Nephron progenitor cell (in vitro differentiated cells): ENCODE data around the gene EIF3K.

ENCODE experiments used
- DNase-seq: peaks from one replicate; pipeline ENCODE4 v3.0.0; 2021
- H3K27ac Mint-ChIP-seq: 2 replicates; pipeline ENCODE4 v1.8.0; 2021; ENCODE audit warnings: mild to moderate bottlenecking, moderate library complexity, mixed read lengths
- H3K27me3 Mint-ChIP-seq: 2 replicates; pipeline ENCODE4 v1.8.0; 2021; ENCODE audit warnings: mild to moderate bottlenecking, low read depth, mixed read lengths; ENCODE audit not compliant: poor library complexity
- H3K36me3 Mint-ChIP-seq: 2 replicates; pipeline ENCODE4 v1.8.0; 2021; ENCODE audit warnings: low read depth, mixed read lengths
- H3K4me1 Mint-ChIP-seq: 2 replicates; pipeline ENCODE4 v1.8.0; 2021; ENCODE audit warnings: mixed read lengths
- H3K4me3 Mint-ChIP-seq: 2 replicates; pipeline ENCODE4 v1.8.0; 2021; ENCODE audit warnings: mild to moderate bottlenecking, moderate library complexity, mixed read lengths
- H3K9me3 Mint-ChIP-seq: 2 replicates; pipeline ENCODE4 v1.8.0; 2021; ENCODE audit warnings: mild to moderate bottlenecking, moderate library complexity, mixed read lengths
- TF ChIP-seq, protein P1 (sequence below): fragments of 200-600 bp; sonication (generic); IDR thresholded peaks from 2 replicates; pipeline ENCODE4 v1.5.0; 2021; ENCODE audit warnings: antibody characterized with exemption

Gene EIF3K

DNA sequence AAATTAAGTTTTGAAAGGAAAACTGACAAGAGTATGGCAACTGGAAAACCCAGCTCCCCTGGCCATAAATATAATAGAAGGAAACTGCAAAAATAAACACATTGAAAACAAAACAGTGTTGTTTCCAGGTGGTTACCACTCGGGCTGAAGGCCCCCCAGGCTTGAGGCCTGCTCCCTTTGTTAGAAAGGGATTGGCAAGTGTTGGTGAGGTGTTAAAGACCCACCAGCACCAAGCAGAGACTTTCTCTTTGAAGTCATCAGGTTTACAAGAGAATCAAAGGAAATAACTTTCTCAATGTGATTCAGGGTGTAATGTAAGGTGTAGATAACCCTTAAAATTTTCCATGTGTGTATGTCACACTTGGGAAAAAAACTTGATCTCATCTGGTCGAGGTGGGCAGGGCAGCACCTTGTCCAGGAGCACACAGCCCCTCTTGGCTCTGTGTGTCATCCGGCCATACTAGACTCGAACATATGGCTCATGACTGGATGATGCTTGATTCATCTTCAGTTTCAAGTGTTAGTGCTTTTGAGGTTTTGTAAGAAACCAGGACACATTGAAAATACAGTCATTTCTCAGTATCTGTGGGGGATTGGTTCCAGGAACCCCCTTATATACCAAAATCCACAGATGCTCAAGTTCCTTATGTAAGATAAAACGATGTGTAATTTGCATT, 36.3 kb downstream of the EIF3K start:
- Mint-ChIP-seq H3K27ac (peak overlapping the region; percentile 88), H3K4me1 (peaks cover 99% of the 10 kb centered on the region), H3K9me3 (no peaks in the 10 kb centered on the region), H3K27me3 (no peaks in the 10 kb centered on the region), H3K36me3 (peaks cover 14% of the 10 kb centered on the region), H3K4me3 (peak overlapping the region; percentile 62)
- DNase-seq: no peak
- TF ChIP-seq, protein P1, sequence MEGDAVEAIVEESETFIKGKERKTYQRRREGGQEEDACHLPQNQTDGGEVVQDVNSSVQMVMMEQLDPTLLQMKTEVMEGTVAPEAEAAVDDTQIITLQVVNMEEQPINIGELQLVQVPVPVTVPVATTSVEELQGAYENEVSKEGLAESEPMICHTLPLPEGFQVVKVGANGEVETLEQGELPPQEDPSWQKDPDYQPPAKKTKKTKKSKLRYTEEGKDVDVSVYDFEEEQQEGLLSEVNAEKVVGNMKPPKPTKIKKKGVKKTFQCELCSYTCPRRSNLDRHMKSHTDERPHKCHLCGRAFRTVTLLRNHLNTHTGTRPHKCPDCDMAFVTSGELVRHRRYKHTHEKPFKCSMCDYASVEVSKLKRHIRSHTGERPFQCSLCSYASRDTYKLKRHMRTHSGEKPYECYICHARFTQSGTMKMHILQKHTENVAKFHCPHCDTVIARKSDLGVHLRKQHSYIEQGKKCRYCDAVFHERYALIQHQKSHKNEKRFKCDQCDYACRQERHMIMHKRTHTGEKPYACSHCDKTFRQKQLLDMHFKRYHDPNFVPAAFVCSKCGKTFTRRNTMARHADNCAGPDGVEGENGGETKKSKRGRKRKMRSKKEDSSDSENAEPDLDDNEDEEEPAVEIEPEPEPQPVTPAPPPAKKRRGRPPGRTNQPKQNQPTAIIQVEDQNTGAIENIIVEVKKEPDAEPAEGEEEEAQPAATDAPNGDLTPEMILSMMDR: no peak

DNA sequence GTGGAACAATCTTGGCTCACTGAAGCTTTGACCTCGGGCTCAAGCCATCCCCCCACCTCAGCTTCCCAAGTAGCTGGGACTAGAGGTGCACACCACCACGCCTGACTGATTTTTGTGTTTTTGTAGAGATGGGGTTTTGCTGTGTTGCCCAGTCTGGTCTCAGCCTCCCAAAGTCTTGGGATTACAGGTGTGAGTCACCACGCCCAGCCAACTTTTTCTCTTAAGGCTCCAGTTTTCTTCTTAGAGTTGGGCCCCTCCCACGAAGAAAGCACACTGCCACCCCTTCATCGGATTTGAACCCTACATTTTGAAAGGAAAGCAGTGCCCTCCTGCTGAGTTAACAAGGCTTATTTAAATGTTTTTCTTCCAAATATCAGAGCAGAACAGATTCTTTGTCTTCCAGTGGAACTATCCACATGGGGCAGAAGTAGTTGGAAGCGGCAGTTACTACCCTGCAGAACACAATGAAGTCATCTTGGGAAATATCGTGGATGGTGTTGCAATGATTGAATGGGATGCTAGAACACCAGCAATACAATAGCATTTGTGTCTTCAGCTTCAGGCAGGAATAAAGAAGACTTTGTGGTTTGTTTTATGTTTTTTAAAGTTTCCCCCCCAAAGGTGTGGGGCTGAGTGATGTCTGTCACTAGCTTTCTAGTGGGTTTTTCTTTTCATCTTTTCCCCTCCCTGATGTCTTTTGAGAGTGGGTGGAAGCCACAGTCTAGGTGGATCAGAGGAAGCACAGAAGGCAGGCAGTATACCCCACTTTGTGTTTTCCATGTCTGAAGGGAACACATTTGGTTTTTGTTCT, 37.4 kb downstream of the EIF3K start:
- TF ChIP-seq, protein P1: no peak
- H3K27ac Mint-ChIP-seq: peak overlapping the region; percentile 88
- no peaks in the 10 kb centered on the region for H3K9me3 Mint-ChIP-seq
- H3K4me1 Mint-ChIP-seq: peaks cover 99% of the 10 kb centered on the region
- H3K4me3 Mint-ChIP-seq: peak overlapping the region; percentile 43
- no peak for DNase-seq
- peaks cover 21% of the 10 kb centered on the region for H3K36me3 Mint-ChIP-seq
- no peaks in the 10 kb centered on the region for H3K27me3 Mint-ChIP-seq

DNA sequence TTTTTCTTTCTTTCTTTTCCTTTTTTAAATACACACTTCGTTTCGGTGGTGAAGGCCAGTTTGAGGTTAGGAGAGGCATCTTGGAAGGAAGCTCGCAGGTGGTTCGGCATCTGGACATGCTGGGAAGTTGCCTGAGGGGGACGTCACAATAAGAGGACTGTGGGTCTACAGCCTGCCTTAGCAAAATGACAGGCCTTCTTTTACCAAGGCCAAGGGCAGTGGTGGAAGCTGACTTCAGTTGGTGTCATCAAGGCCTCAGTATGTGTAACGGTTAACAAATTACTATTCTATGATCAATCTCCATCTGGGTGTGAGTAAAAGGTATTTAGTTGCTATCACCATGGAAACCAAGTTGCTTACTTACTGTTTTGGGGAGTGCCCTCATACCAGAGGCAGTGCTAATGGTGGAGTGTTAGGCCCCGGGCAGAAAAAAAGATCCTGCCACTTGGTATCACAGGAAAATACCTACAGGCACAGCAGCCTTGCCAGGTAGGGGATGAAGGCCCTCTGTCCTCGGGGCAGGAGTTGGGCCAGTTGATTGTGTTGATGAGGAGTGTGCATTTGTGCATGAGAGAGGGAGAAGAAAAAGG, 38.7 kb downstream of the EIF3K start:
- H3K4me3 Mint-ChIP-seq: peak overlapping the region; percentile 55
- TF ChIP-seq, protein P1: no peak
- peaks cover 98% of the 10 kb centered on the region for H3K4me1 Mint-ChIP-seq
- peak overlapping the region; percentile 99 for H3K27ac Mint-ChIP-seq
- no peak for DNase-seq
- peaks cover 21% of the 10 kb centered on the region for H3K36me3 Mint-ChIP-seq
- H3K27me3 Mint-ChIP-seq: no peaks in the 10 kb centered on the region
- no peaks in the 10 kb centered on the region for H3K9me3 Mint-ChIP-seq

DNA sequence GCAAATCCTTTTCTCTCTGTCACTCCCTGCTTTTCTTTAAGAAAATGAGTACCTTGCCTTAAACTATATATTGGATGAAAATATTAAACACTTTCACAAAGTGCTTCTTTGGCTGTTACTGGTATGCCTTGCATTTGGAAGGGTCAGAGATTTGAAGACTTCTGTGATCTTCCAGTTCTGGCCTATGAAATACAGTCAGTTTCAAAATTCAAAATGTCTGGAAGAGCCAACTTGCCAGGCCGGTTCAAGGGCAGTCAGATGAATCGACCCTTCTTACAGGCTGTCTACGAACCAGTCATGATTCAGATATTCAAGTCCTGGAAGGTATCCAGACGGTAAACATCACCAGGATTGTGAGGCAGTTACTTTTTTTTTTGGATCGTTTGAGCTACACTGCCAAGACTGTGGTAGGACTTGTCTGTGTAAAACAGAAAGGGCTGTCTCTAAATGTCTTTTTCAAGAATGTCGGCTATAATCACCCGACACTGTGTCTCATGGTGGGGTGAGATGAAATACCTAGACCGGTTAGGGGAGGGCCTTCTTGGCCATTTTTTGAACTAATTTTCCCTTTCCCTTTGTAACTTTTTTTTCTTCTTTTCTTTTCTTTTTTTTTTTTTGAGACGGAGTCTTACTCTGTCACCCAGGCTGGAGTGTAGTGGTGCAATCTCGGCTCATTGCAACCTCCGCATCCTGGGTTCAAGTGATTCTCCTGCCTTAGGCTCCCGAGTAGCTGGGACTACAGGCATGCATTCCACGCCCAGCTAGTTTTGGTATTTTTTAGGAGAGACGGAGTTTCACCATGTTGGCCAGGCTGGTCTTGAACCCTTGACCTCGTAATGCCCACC, 39.7 kb downstream of the EIF3K start:
- DNase-seq: no peak
- Mint-ChIP-seq H3K4me3 (peak overlapping the region; percentile 47), H3K27ac (peak overlapping the region; percentile 99), H3K9me3 (no peaks in the 10 kb centered on the region), H3K27me3 (no peaks in the 10 kb centered on the region), H3K4me1 (peaks cover 98% of the 10 kb centered on the region), H3K36me3 (peaks cover 21% of the 10 kb centered on the region)
- TF ChIP-seq, protein P1: no peak

DNA sequence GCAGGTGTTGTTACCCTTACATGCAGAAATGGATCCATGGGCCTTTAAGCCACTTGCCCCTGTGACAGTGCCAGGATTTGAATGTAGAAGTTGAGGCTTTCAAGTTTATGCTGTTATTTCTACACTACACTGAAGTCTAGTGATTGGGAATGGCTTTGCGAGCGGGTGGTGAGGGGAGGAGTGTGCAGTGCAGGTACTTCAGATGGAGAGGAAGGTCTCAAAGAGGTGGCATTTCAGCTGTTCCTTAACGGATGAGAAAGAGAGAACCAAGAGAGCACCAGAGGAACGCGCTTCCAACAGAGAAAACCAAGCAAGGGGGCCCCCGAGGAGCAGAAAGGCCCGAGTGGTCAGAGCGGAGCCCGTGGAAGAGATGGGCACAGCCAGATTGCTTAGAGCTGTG, 41.7 kb downstream of the EIF3K start:
- Mint-ChIP-seq H3K27ac (peak overlapping the region; percentile 94), H3K9me3 (no peaks in the 10 kb centered on the region), H3K27me3 (no peaks in the 10 kb centered on the region), H3K4me1 (peaks cover 97% of the 10 kb centered on the region), H3K4me3 (peak overlapping the region; percentile 14), H3K36me3 (peaks cover 17% of the 10 kb centered on the region)
- DNase-seq: no peak
- TF ChIP-seq, protein P1: no peak
